HG03280 (cell line): ENCODE data around the gene BTN1A1.

Source experiments
- ATAC-seq: cut with Tn5 transposase; IDR thresholded peaks from one replicate; pipeline ENCODE4 v1.9.1; 2021; ENCODE audit warnings: mild to moderate bottlenecking, moderate library complexity; ENCODE audit not compliant: unreplicated experiment

BTN1A1 gene

GRCh38 chr6:26556263-26557070 is 56.4 kb downstream of the BTN1A1 start:
- ATAC-seq, result no peak
